Ovary (tissue), 3 donors: ENCODE measurements around the gene RHD.

ENCODE experiments used
- POLR2A ChIP-seq: fragments of 450-650 bp; IDR thresholded peaks from one replicate; pipeline ENCODE4 v1.6.1; 2017; ENCODE audit warnings: antibody characterized with exemption, mild to moderate bottlenecking, moderate library complexity
- TF ChIP-seq, protein P1 (sequence below), 3 donors: fragments of 450-650 bp in 2 of 3; fragments of 200-600 bp in 1 of 3; IDR thresholded peaks; one replicate each; pipeline versions ENCODE4 v1.5.1 to v1.8.0; 2016 to 2022; ENCODE audit warnings: antibody characterized with exemption in 3 of 3, mild to moderate bottlenecking in 1 of 3
- donor health status: DM: no; HTN: no; CAD: no.

- TF ChIP-seq POLR2A, result no peak
- TF ChIP-seq, protein P1, sequence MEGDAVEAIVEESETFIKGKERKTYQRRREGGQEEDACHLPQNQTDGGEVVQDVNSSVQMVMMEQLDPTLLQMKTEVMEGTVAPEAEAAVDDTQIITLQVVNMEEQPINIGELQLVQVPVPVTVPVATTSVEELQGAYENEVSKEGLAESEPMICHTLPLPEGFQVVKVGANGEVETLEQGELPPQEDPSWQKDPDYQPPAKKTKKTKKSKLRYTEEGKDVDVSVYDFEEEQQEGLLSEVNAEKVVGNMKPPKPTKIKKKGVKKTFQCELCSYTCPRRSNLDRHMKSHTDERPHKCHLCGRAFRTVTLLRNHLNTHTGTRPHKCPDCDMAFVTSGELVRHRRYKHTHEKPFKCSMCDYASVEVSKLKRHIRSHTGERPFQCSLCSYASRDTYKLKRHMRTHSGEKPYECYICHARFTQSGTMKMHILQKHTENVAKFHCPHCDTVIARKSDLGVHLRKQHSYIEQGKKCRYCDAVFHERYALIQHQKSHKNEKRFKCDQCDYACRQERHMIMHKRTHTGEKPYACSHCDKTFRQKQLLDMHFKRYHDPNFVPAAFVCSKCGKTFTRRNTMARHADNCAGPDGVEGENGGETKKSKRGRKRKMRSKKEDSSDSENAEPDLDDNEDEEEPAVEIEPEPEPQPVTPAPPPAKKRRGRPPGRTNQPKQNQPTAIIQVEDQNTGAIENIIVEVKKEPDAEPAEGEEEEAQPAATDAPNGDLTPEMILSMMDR (IDR thresholded peaks at IDR 0.05), result no peak
Observed at GRCh38 chr1:25360596-25361581, 88.6 kb downstream of the RHD start.
